Measurements from ENCODE around the gene TPP2.

The TPP2 gene

GRCh38 chr13:102683637-102684036, 86.9 kb downstream of the TPP2 start:
- Histone ChIP-seq H3K27ac (no peak overlapping the region), H3K4me1 (ENCODE audit: control insufficient read depth in 1 of 2, insufficient read depth in 1 of 2, low read depth in 1 of 2, low read length in 1 of 2) (peaks cover 5 to 21% of the 10 kb centered on the region in 2 experiments), H3K4me3 (ENCODE audit: low read depth in 1 of 2, low read length in 1 of 2) (no peak overlapping the region), H3K36me3 (peaks cover 10% of the 10 kb centered on the region), H3K27me3 (peaks cover 18% of the 10 kb centered on the region), H3K9me3 (no peaks in the 10 kb centered on the region)
- TF ChIP-seq CTCF (IDR thresholded peaks at IDR 0.05): no peak

GRCh38 chr13:102686024-102686423, 89.2 kb downstream of the TPP2 start:
- no peaks in the 10 kb centered on the region for H3K9me3 ChIP-seq
- TF ChIP-seq CTCF (IDR thresholded peaks at IDR 0.05): no peak
- peaks cover 3 to 6% of the 10 kb centered on the region in 2 experiments for H3K4me1 ChIP-seq (ENCODE audit: control insufficient read depth in 1 of 2, insufficient read depth in 1 of 2, low read depth in 1 of 2, low read length in 1 of 2)
- peaks cover 34% of the 10 kb centered on the region for H3K27me3 ChIP-seq
- no peak overlapping the region for H3K27ac ChIP-seq
- no peaks in the 10 kb centered on the region for H3K36me3 ChIP-seq
- no peak overlapping the region for H3K4me3 ChIP-seq (ENCODE audit: low read depth in 1 of 2, low read length in 1 of 2)

GRCh38 chr13:102687520-102687919, 90.7 kb downstream of the TPP2 start:
- H3K36me3 ChIP-seq: no peaks in the 10 kb centered on the region
- H3K9me3 ChIP-seq: no peaks in the 10 kb centered on the region
- TF ChIP-seq CTCF (IDR thresholded peaks at IDR 0.05): no peak
- H3K4me1 ChIP-seq (ENCODE audit: control insufficient read depth in 1 of 2, insufficient read depth in 1 of 2, low read depth in 1 of 2, low read length in 1 of 2): no peaks in the 10 kb centered on the region
- peaks cover 42% of the 10 kb centered on the region for H3K27me3 ChIP-seq
- no peak overlapping the region for H3K27ac ChIP-seq
- no peak overlapping the region for H3K4me3 ChIP-seq (ENCODE audit: low read depth in 1 of 2, low read length in 1 of 2)

- H3K27ac ChIP-seq: no peak overlapping the region
- no peaks in the 10 kb centered on the region for H3K4me1 ChIP-seq (ENCODE audit: control insufficient read depth in 1 of 2, insufficient read depth in 1 of 2, low read depth in 1 of 2, low read length in 1 of 2)
- H3K27me3 ChIP-seq: peaks cover 52% of the 10 kb centered on the region
- H3K4me3 ChIP-seq (ENCODE audit: low read depth in 1 of 2, low read length in 1 of 2): no peak overlapping the region
- TF ChIP-seq CTCF (IDR thresholded peaks at IDR 0.05): no peak
- no peaks in the 10 kb centered on the region for H3K36me3 ChIP-seq
- no peaks in the 10 kb centered on the region for H3K9me3 ChIP-seq
Measured at GRCh38 chr13:102688306-102688973, 91.7 kb downstream of the TPP2 start.

- peaks cover 55% of the 10 kb centered on the region for H3K27me3 ChIP-seq
- H3K27ac ChIP-seq: no peak overlapping the region
- H3K4me3 ChIP-seq (ENCODE audit: low read depth in 1 of 2, low read length in 1 of 2): no peak overlapping the region
- H3K4me1 ChIP-seq (ENCODE audit: control insufficient read depth in 1 of 2, insufficient read depth in 1 of 2, low read depth in 1 of 2, low read length in 1 of 2): no peaks in the 10 kb centered on the region
- H3K9me3 ChIP-seq: no peaks in the 10 kb centered on the region
- no peak for TF ChIP-seq CTCF (IDR thresholded peaks at IDR 0.05)
- no peaks in the 10 kb centered on the region for H3K36me3 ChIP-seq
Measured at GRCh38 chr13:102690883-102691282, 94.1 kb downstream of the TPP2 start.
